Muscle of leg (tissue), 11 donors: ENCODE data around the gene CTIF. TPM values are rescaled to one million over a fixed set of nuclear protein-coding genes. Genes with fewer than 3 reads are reported as not detected.

Experiments
- DNase-seq: peaks from one replicate; pipeline ENCODE4 v3.0.0; 2013
- H3K27ac ChIP-seq: one replicate; pipeline ENCODE4 v1.5.1; 2013; ENCODE audit warnings: mild to moderate bottlenecking, low read length, control low read depth
- H3K27me3 ChIP-seq: one replicate; pipeline ENCODE4 v1.6.1; 2013; ENCODE audit warnings: low read length; ENCODE audit not compliant: control insufficient read depth, insufficient read depth
- H3K36me3 ChIP-seq: one replicate; pipeline ENCODE4 v1.6.1; 2013; ENCODE audit warnings: low read length; ENCODE audit not compliant: control insufficient read depth, insufficient read depth
- H3K4me1 ChIP-seq: one replicate; pipeline ENCODE4 v1.6.1; 2013; ENCODE audit warnings: low read length; ENCODE audit not compliant: control insufficient read depth, insufficient read depth
- H3K4me3 ChIP-seq: one replicate; pipeline ENCODE4 v1.5.1; 2013; ENCODE audit warnings: low read length, control low read depth
- H3K9me3 ChIP-seq: replicated peaks from 2 replicates; pipeline ENCODE4 v1.6.1; 2013; ENCODE audit warnings: low read depth, low read length; ENCODE audit not compliant: control insufficient read depth
- WGBS: methylation state at CpG from one replicate; pipeline ENCODE4 v1.1.5; 2013; ENCODE audit warnings: missing lambda C conversion rate; ENCODE audit not compliant: insufficient coverage; 5-methylcytosine and 5-hydroxymethylcytosine counted together
- polyA plus RNA-seq, 8 donors: library from polyadenylated mRNA; unstranded; fragments of 120-200 nt; gene quantifications; one replicate each; pipeline versions ENCODE4 v1.2.1 to v1.2.3, GENCODE V29; 2013; ENCODE audit warnings: inconsistent platforms in 1 of 8, low replicate concordance in 1 of 8; ENCODE audit not compliant: insufficient read length in 8 of 8, insufficient read depth in 1 of 8
- total RNA-seq: library from RNA; stranded (reverse); fragments of 120-200 nt; gene quantifications from one replicate; pipeline ENCODE4 v1.2.4, GENCODE V29; 2013

Gene CTIF
- total and polyA plus RNA-seq, 9 donors, result 16.3 to 46.8 (median 32.5) TPM

DNA sequence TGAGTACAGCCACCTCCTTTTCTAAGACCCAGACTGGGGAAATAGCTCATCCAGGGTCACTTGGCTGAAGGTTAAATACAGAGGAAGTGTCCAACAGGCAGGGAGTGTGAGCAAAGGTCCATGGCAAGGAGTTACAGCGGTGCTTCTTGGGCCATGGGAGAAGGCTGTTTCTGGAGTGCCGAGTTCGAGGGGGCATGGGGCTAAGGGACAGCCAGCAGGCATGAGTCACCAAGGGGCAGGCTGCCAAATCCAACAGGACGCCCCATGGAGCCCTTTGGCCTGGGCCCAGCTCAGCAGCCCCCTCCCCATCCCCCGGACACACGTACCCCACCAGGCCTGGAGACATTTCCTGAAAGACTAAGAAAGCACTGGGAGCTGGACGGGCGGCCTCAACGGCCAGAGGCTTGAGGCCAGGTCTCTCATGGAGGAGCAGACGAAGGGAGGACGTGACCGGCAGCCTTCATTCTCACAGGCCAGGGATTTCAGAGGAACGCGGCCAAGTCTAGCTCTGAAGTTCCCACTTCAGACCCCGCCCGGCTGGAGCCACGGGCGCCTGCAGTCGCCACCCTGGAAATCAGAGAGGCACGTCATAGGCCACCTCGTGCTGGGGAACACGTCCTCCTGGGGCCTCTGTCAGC lies 251.5 kb downstream of the CTIF start:
- Histone ChIP-seq H3K4me3 (no peak overlapping the region), H3K27me3 (no peaks in the 10 kb centered on the region), H3K27ac (peak overlapping the region; percentile 76), H3K4me1 (peaks cover 37% of the 10 kb centered on the region), H3K36me3 (peaks cover 24% of the 10 kb centered on the region), H3K9me3 (peaks cover 2% of the 10 kb centered on the region)
- peak; percentile 63 for DNase-seq
- 69% methylated on average over 20 of the region's 22 CpGs for WGBS

DNA sequence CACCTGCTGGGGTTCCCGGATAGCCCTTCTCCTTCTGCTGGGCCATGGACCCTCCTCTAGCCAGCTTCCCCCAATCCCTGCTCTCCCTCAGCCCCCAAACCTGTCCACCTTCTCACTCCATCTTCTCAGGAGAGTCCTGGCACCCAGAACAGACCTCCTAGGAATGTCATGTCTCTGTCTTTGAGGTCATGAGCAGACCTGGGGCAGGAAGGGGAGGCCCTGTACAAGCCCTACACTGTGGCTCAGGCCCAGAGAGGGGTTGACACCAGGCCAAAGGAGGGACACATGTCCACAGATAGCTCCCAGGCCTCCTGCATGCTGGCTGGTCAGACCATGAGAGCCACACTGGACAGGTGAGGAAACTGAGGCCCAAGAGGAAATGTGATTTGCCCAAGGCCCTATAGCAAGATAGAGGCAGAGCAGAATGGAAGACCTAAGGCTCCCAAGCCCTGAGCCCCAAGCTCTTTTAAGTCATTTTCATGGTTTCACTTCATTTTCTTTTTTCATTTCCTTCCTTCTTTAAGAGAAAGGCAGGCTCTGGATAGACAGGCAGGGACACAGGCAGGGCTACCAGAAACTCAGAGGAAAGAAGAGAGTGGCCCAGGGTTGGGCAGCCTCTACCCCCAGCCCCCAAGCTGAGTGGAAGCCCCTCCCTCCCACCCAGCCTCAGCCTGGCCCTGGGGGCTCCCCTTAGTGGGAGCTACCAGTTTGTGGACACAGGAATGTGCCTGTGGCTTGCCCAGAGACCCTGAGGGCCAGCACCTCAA lies 252.2 kb downstream of the CTIF start:
- Histone ChIP-seq H3K9me3 (peaks cover 2% of the 10 kb centered on the region), H3K27me3 (no peaks in the 10 kb centered on the region), H3K36me3 (peaks cover 27% of the 10 kb centered on the region), H3K4me3 (no peak overlapping the region), H3K4me1 (peaks cover 37% of the 10 kb centered on the region), H3K27ac (peak overlapping the region; percentile 76)
- no peak for DNase-seq
- WGBS, result 100% methylated on average over 1 of the region's 1 CpG

DNA sequence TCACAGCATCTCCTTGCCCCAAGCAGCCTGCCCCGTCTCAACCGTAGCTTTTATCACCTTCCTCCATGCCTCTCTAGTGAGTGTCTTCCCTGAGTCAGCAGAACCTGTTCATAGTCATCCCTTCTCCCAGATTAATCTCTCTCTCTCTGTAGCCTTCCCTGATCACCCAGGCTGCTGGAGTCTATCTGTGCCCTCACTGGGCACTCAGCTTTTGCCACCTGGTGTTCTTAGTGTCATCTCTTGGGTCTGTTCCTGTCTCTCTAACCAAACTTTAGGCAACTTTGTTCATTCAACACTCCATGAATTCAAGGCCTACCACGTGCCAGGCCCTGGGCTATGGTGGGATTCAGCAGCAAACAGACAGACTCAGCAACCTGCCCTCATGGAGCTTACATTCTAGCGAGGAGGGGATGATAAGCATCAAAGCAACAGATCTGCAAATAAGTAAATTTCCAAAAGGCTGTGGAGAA lies 252.8 kb downstream of the CTIF start:
- WGBS, result 93% methylated on average over 3 of the region's 4 CpGs
- Histone ChIP-seq H3K4me1 (peaks cover 35% of the 10 kb centered on the region), H3K27ac (no peak overlapping the region), H3K4me3 (no peak overlapping the region), H3K27me3 (no peaks in the 10 kb centered on the region), H3K9me3 (peaks cover 2% of the 10 kb centered on the region), H3K36me3 (peaks cover 29% of the 10 kb centered on the region)
- no peak for DNase-seq

DNA sequence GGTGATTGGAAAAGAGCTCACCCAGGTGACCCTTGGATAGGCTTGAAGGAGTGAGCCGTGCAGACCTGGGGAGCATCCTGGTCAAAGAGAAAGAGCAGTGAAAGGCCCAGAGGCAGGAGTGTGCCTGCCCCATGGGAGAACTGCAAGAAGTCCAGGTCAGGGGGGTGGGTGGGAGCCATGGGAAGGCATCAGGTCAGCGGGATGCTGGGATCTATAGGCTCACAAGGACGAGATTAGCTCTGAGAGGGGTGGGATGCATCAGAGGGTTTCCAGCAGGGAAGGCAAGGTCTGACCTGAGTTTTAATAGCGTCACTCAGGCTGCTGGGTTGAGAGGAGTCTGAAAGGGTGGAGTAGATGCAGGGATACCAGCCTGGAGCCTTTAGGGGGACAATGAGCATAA lies 253.3 kb downstream of the CTIF start:
- no peak overlapping the region for H3K27ac ChIP-seq
- H3K9me3 ChIP-seq, result peaks cover 2% of the 10 kb centered on the region
- H3K4me3 ChIP-seq, result no peak overlapping the region
- DNase-seq, result no peak
- H3K36me3 ChIP-seq, result peaks cover 29% of the 10 kb centered on the region
- H3K4me1 ChIP-seq, result peaks cover 32% of the 10 kb centered on the region
- WGBS, result 90% methylated on average over 4 of the region's 4 CpGs
- no peaks in the 10 kb centered on the region for H3K27me3 ChIP-seq

DNA sequence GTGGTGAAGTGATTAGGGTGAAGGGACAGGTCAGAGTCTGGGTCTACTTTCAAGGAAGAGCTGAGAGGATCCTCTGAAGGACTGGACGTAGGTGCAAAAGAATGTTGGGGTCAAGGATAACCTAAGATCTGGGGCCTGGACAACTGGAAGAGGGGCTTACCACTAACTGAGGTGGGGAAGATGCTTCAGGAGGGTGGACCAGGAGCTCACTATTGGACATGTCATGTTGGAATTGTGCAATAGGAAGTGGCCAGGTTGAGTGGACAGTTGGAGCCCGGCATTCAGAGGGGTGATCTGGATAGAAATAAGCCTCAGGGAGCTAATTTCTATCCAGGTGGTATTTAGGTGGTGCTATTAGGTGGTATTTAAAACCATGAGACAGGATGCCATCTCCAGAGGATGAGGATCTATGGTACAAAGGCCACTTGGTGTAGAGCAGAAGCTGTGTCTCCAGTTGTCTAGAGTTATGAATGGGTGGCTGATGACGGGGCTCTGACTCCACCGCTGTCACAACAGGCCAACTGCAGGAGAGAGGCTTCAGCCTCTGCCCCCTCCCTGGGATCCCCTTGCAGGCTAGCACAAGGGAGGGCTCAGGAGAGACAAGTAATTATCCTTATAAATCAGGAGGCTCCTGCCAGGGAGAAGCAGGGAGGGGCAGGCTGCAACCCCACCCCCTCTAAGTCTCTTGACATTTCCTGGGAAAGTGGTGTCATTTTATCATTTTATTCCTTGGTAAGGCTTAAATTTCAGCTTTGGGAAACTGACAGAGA lies 254.0 kb downstream of the CTIF start:
- peaks cover 2% of the 10 kb centered on the region for H3K9me3 ChIP-seq
- H3K27ac ChIP-seq, result no peak overlapping the region
- DNase-seq, result no peak
- H3K4me3 ChIP-seq, result no peak overlapping the region
- peaks cover 28% of the 10 kb centered on the region for H3K4me1 ChIP-seq
- H3K36me3 ChIP-seq, result peaks cover 29% of the 10 kb centered on the region
- H3K27me3 ChIP-seq, result no peaks in the 10 kb centered on the region
- WGBS, result 94% methylated on average over 2 of the region's 4 CpGs

DNA sequence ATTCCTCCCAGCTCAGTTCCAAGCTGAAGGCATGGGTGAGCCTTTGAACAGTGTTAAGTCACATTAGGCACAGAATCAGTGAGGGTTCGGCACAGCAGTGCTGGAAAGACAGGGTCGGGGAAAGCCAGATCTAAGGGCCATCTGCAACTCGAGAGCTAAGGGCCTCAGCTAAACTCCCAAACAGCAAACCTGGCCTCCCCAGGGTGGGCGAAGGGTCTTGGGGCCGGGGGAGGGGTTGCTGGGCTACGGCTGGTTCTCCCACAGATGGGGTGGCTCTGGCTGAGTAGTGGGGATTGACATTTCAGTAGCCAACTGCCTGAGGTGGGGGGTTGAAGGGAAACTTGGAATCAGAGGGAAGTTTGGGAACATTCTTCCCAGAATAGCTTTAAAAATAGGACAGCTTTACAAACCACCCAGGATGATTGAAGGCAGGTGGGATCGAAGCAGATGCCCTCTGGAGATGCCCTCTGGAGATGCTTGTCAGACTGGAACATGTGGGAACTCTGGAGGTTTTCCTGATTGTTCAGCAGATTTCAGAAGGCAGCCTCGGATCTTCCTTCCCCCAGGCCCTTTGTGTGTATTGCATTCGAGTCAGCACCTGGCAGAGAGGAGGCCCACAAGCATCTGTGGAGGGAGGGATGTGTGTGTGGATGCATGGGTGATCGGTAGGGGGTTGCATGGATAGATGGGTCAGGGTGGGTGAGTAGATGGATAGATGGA lies 255.6 kb downstream of the CTIF start:
- no peak for DNase-seq
- Histone ChIP-seq H3K4me1 (peaks cover 34% of the 10 kb centered on the region), H3K36me3 (peaks cover 18% of the 10 kb centered on the region), H3K27ac (no peak overlapping the region), H3K9me3 (no peaks in the 10 kb centered on the region), H3K27me3 (no peaks in the 10 kb centered on the region), H3K4me3 (no peak overlapping the region)
- WGBS, result 61% methylated on average over 6 of the region's 10 CpGs

DNA sequence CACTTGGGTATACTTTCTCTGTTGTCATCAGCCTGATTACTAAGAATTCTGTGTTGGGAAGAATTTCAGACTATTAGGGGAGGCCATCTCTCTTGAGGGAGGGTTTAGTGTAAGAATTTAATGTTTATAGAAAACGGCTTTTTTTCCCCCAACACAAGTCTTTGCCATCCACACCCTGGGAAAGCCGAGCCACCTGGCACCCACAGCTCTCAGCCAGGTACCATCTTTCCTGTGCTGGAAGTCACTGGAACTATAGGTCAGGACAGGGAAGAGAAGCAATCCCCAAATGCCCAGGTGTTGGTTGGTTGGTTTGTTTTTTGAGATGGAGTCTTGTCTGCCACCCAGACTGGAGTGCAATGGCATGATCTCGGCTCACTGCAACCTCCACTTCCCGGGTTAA lies 256.9 kb downstream of the CTIF start:
- WGBS, result 83% methylated on average over 1 of the region's 4 CpGs
- Histone ChIP-seq H3K27me3 (no peaks in the 10 kb centered on the region), H3K9me3 (no peaks in the 10 kb centered on the region), H3K36me3 (peaks cover 19% of the 10 kb centered on the region), H3K4me3 (no peak overlapping the region), H3K4me1 (peaks cover 28% of the 10 kb centered on the region), H3K27ac (no peak overlapping the region)
- DNase-seq, result no peak

DNA sequence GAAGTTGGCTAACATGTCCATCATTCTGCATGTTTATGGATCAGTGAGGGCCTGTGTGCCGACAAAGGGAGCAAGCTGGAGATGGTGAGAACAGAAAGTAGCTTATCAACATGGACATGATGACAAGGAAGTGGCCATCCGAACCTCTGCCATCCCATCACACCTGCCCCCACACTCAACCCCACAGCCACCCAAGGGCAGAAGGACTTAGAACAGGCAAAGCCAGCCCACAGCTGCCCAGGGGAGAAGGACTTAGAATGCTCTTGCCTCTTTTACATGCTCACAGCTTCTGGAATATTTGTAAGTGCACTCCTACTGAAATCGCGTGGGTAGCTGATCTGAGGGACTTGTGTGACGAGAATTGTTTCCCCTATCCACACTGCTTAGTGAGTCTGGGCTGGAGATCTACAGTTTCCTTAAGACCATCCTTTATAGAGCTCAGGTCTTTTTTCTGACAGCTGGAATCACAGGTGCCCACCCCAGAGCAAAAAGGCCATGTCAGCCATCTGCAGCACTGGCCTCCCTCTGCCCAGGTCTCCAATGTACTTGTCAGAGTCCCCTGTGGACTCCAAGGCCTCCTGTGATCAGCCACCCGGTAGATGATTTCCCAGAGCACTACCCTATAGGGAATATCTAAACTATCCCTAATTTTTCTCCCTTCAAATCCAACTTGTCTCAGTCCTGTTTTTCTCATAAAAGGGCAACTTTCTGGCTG lies 257.8 kb downstream of the CTIF start:
- H3K27ac ChIP-seq, result no peak overlapping the region
- peaks cover 33% of the 10 kb centered on the region for H3K4me1 ChIP-seq
- H3K36me3 ChIP-seq, result peaks cover 19% of the 10 kb centered on the region
- H3K9me3 ChIP-seq, result no peaks in the 10 kb centered on the region
- no peak for DNase-seq
- 100% methylated on average over 1 of the region's 6 CpGs for WGBS
- H3K27me3 ChIP-seq, result no peaks in the 10 kb centered on the region
- H3K4me3 ChIP-seq, result no peak overlapping the region

DNA sequence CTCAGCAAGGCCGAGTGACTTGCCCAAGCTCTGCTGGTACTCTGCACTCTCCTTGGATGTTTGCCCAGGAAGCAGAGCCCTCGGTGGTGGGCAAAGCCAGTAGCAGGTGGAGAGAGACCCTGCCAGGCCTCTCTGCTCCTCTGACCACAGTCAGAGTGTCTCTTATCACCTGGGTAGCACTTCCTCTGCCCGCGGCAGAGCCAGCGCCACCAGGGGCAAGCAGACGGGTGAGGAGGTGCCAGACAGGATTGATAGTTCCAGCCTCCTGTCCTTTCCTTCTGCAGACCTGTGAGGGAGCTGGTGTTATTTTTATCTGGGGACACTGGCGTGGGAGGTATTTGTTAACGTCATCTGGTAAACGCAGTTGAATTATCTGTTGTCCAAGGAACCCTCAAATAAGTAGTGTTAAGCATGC lies 259.0 kb downstream of the CTIF start:
- no peak overlapping the region for H3K27ac ChIP-seq
- DNase-seq, result no peak
- WGBS, result 58% methylated on average over 9 of the region's 9 CpGs
- no peaks in the 10 kb centered on the region for H3K9me3 ChIP-seq
- peaks cover 38% of the 10 kb centered on the region for H3K4me1 ChIP-seq
- no peak overlapping the region for H3K4me3 ChIP-seq
- peaks cover 20% of the 10 kb centered on the region for H3K36me3 ChIP-seq
- H3K27me3 ChIP-seq, result no peaks in the 10 kb centered on the region
